Right lobe of liver (tissue), 6 donors: ENCODE measurements around the gene ASCC3. TPM values are rescaled to one million over a fixed set of nuclear protein-coding genes. Genes with fewer than 3 reads are reported as not detected.

Experiments used
- ATAC-seq, 4 donors: fragments of 200-7000 bp; cut with Tn5 transposase; one replicate each; pipeline ENCODE4 v1.9.1; 2020; ENCODE audit warnings: mild to moderate bottlenecking in 4 of 4, moderate library complexity in 4 of 4
- DNase-seq, 3 donors: peaks; one replicate each; pipeline ENCODE4 v3.0.0-alpha.2; 2020
- H3K27ac ChIP-seq, 3 donors: fragments of 200-600 bp; one replicate each; pipeline ENCODE4 v1.8.0; 2022
- H3K27me3 ChIP-seq, 2 donors: fragments of 200-600 bp; one replicate each; pipeline ENCODE4 v1.8.0; 2022
- H3K36me3 ChIP-seq, 4 donors: fragments of 200-600 bp; sonication (generic) in 1 of 4; one replicate each; pipeline versions ENCODE4 v1.5.1 to v1.8.0; 2017 to 2022; ENCODE audit warnings: control low read depth in 1 of 4
- H3K4me1 ChIP-seq, 4 donors: fragments of 200-600 bp; sonication (generic) in 1 of 4; one replicate each; pipeline versions ENCODE4 v1.5.1 to v1.8.0; 2017 to 2022; ENCODE audit warnings: control low read depth in 1 of 4
- H3K4me3 ChIP-seq, 3 donors: fragments of 200-600 bp; one replicate each; pipeline ENCODE4 v1.8.0; 2022
- H3K9me3 ChIP-seq, 4 donors: fragments of 200-600 bp; sonication (generic) in 1 of 4; one replicate each; pipeline versions ENCODE4 v1.5.1 to v1.8.0; 2017 to 2022; ENCODE audit warnings: control low read depth in 1 of 4
- CTCF ChIP-seq, 4 donors: fragments of 200-600 bp in 3 of 4; fragments of 450-650 bp in 1 of 4; IDR thresholded peaks; one replicate each; pipeline versions ENCODE4 v1.5.1 to v1.8.0; 2016 to 2022; ENCODE audit warnings: antibody characterized with exemption in 4 of 4, mild to moderate bottlenecking in 2 of 4
- POLR2A ChIP-seq: fragments of 450-650 bp; IDR thresholded peaks from one replicate; pipeline ENCODE4 v1.6.1; 2017; ENCODE audit warnings: antibody characterized with exemption, mild to moderate bottlenecking
- WGBS: methylation state at CpG from one replicate; pipeline ENCODE4 v1.1.6; 2018; ENCODE audit warnings: low coverage, low lambda C conversion rate; ENCODE audit not compliant: insufficient coverage; ENCODE audit errors: missing lambda C conversion rate; 5-methylcytosine and 5-hydroxymethylcytosine counted together
- intact Hi-C, 2 donors: fragments of 100-400 bp; cut with DNase I; formaldehyde crosslinking; loops; one replicate each; pipeline versions ENCODE4 v1.11.2 to v1.14.1; 2022
- total RNA-seq, 6 experiments: library from RNA; depleted of rRNA in 2 of 6; stranded (reverse); fragments of >200 nt in 2 of 6; fragmentation: NEBNext Ultra II Directional in 3 of 6; extraction: Animal tissue kit (Norgen Biotek cat#: 25700) in 3 of 6; gene quantifications; one replicate each; pipeline versions ENCODE4 v1.1.0 to v1.2.4, GENCODE V29; 2016 to 2023
- donor health status: DM: no; HTN: yes; CAD: no.
- donor health status: DM: no; HTN: no; CAD: no.
- donor health status: DM: no; HTN: no; CAD: no.
- donor health status: DM: no; HTN: yes; CAD: no.
- donor health status: DM: no; HTN: yes; CAD: no.

Gene ASCC3
- total RNA-seq, 6 experiments from 2014 or later: 17.0 to 28.2 (median 24.9) TPM

GRCh38 chr6:100618351-100618671 is 262.8 kb downstream of the ASCC3 start:
- Histone ChIP-seq H3K9me3 (no peaks in the 10 kb centered on the region), H3K27ac (no peak overlapping the region), H3K27me3 (no peaks in the 10 kb centered on the region), H3K4me1 (peaks cover 0 to 5% (median 0%) of the 10 kb centered on the region in 4 donors), H3K36me3 (peaks cover 0 to 6% (median 0%) of the 10 kb centered on the region in 4 donors), H3K4me3 (no peak overlapping the region)
- peak in 3 of 4 donors; percentile 49 to 64 (median 64) for ATAC-seq
- TF ChIP-seq POLR2A: no peak
- no peak for TF ChIP-seq CTCF (IDR thresholded peaks at IDR 0.05)
- WGBS: 54% methylated on average over 3 of the region's 4 CpGs
- no peak for DNase-seq
- intact Hi-C loops: no loop called here

DNA sequence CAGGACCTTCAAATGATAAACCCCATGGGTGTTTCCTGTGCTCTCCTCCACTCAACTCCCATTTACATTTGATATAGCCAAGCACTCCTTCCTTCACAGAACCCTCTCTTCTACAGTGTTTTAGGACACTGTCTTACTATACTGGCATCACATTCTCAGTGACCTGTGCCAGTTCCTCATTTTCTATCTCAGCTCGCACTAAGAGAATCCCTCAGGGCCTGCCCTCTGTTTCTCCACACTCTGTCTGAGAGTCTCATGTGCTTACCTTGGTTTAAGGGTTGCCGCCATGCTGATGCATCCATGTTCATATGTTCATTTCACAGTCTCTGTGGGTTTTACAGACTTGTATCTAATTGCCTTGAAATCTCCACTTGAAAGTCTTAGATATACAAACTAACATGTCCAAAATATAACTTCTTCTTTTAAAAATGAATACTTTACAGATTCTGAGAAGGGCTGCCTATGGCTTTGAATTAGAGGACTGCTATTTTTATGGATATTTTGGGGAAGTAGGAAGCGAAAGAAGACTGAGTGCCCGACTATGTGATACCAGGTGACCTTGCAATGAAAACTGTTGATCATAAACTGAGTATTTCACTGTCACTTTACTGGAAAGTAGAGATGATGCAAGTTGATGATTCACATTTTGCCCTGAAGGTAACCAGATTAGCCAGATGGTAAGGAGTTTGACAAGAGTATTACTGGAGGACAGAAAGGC is 263.3 kb downstream of the ASCC3 start:
- Histone ChIP-seq H3K27ac (peak overlapping the region in 1 of 3 donors; percentile 10), H3K9me3 (no peaks in the 10 kb centered on the region), H3K36me3 (peaks cover 0 to 6% (median 0%) of the 10 kb centered on the region in 4 donors), H3K27me3 (no peaks in the 10 kb centered on the region), H3K4me1 (peaks cover 0 to 5% (median 0%) of the 10 kb centered on the region in 4 donors), H3K4me3 (no peak overlapping the region)
- no peak for DNase-seq
- 74% methylated on average over 4 of the region's 4 CpGs for WGBS
- intact Hi-C loops: no loop called here
- peak in 3 of 4 donors; percentile 25 to 85 (median 32) for ATAC-seq
- TF ChIP-seq CTCF (IDR thresholded peaks at IDR 0.05): no peak
- no peak for TF ChIP-seq POLR2A

DNA sequence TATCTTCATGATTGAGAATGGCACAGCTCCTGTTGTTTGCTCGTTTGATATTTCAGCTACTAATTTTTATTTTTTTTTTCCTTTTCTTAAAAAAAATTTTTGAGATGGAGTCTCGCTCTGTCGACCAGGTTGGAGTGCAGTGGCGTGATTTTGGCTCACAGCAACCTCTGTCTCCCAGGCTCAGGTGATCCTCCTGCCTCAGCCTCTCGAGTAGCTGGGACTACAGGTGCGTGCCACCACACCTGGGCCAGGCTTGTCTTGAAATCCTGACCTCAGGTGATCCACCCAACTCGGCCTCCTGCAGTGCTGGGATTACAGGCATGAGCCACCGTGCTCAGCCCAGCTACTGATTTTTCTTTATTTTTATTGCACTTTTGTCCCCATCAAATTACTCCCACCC is 266.2 kb downstream of the ASCC3 start:
- no peak overlapping the region for H3K4me3 ChIP-seq
- ATAC-seq (no peak), DNase-seq (no peak)
- no peaks in the 10 kb centered on the region for H3K9me3 ChIP-seq
- TF ChIP-seq POLR2A (no peak), CTCF (IDR thresholded peaks at IDR 0.05) (no peak)
- 96% methylated on average over 7 of the region's 8 CpGs for WGBS
- peaks cover 0 to 5% (median 0%) of the 10 kb centered on the region in 4 donors for H3K4me1 ChIP-seq
- H3K27ac ChIP-seq: no peak overlapping the region
- intact Hi-C loops: no loop called here
- H3K27me3 ChIP-seq: no peaks in the 10 kb centered on the region
- peaks cover 0 to 3% (median 0%) of the 10 kb centered on the region in 4 donors for H3K36me3 ChIP-seq

DNA sequence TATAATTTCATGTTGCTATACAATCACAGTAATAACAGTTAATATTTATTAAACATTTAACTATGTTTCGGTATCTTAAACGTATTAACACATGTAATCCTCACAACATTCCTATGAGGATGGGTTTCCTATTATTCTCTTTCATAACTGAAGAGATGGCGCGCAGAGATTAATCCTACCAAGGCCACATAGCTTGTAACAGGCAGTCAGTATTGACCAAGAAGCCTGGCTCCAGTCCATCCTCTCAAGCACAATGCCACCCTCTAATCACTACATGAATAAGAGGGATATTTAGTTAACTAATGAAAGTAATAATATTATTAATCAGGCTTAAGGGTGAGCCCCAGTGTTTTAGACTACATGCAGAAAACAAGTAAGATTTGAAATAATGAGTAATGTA is 266.7 kb downstream of the ASCC3 start:
- Histone ChIP-seq H3K27me3 (no peaks in the 10 kb centered on the region), H3K27ac (no peak overlapping the region), H3K9me3 (no peaks in the 10 kb centered on the region), H3K36me3 (peaks cover 0 to 3% (median 0%) of the 10 kb centered on the region in 4 donors), H3K4me3 (no peak overlapping the region), H3K4me1 (peaks cover 0 to 5% (median 0%) of the 10 kb centered on the region in 4 donors)
- WGBS: 93% methylated on average over 4 of the region's 4 CpGs
- DNase-seq (no peak), ATAC-seq (no peak)
- intact Hi-C loops: no loop called here
- TF ChIP-seq POLR2A (no peak), CTCF (IDR thresholded peaks at IDR 0.05) (no peak)
